H1 (cell line): ENCODE results near the gene SH3YL1. TPM values are rescaled to one million over a fixed set of nuclear protein-coding genes. Genes with fewer than 3 reads are reported as not detected.

Experiments
- BRCA1 ChIP-seq: IDR thresholded peaks from 2 replicates; pipeline ENCODE4 v1.6.1; 2012; ENCODE audit warnings: low read depth, low read length, improper control_type of control experiment
- CREB1 ChIP-seq: IDR thresholded peaks from 2 replicates; pipeline ENCODE4 v1.6.1; 2012; ENCODE audit warnings: inconsistent platforms
- GABPA ChIP-seq: IDR thresholded peaks from 2 replicates; pipeline ENCODE4 v1.6.1; 2011; ENCODE audit warnings: mild to moderate bottlenecking, low read length, moderate library complexity, borderline replicate concordance; ENCODE audit not compliant: insufficient read depth
- NANOG ChIP-seq: IDR thresholded peaks from 2 replicates; pipeline ENCODE4 v1.6.1; 2011; ENCODE audit warnings: low read length, low read depth, mild to moderate bottlenecking, inconsistent platforms; ENCODE audit not compliant: insufficient read depth, poor library complexity, severe bottlenecking
- SAP30 ChIP-seq: fragments of 300-600 bp; sonication (generic); IDR thresholded peaks from 2 replicates; pipeline ENCODE4 v1.7.1; 2012; ENCODE audit warnings: low read length, moderate library complexity, mild to moderate bottlenecking, inconsistent platforms; ENCODE audit not compliant: insufficient read depth, insufficient replicate concordance
- SIRT6 ChIP-seq: IDR thresholded peaks from one replicate; pipeline ENCODE4 v1.7.1; 2012; ENCODE audit warnings: low read length, inconsistent platforms
- SP1 ChIP-seq: IDR thresholded peaks from 2 replicates; pipeline ENCODE4 v1.6.1; 2011; ENCODE audit warnings: low read depth, low read length
- polyA plus RNA-seq, 7 experiments: library from polyadenylated mRNA; depleted of rRNA in 3 of 7; stranded (reverse) in 5 of 7; unstranded in 2 of 7; fragments of >200 nt in 5 of 7; fragments of 200-250 nt in 2 of 7; gene quantifications; 1 replicate in 5 of 7; 2 replicates in 1 of 7; 4 replicates in 1 of 7; pipeline versions ENCODE4 v1.2.1 to v1.2.3, GENCODE V29; 2011 to 2013; ENCODE audit warnings: missing spikeins in 2 of 7, mixed read lengths in 2 of 7
- total RNA-seq: library from RNA; stranded (reverse); fragmentation: NEBNext Ultra II Directional; extraction: Animal tissue kit (Norgen Biotek cat#: 25700); gene quantifications from 2 replicates; pipeline ENCODE4 v1.2.1, GENCODE V29; 2021

The SH3YL1 gene
- total and polyA plus RNA-seq, 2 of the 8 experiments (the other 6 are each of a cell fraction or from before 2014, with no cell fraction given) = 13.6 to 37.2 TPM

- no peak for TF ChIP-seq GABPA
- no peak for TF ChIP-seq SP1
- TF ChIP-seq SIRT6 = no peak
- peak; percentile 31 for TF ChIP-seq SAP30
- TF ChIP-seq CREB1 = peak; percentile 85
- no peak for TF ChIP-seq BRCA1
- TF ChIP-seq NANOG = no peak
Observed at GRCh38 chr2:264493-265468, 949 bp upstream of the SH3YL1 start, which contains the start of gene ACP1 (continued).
